Colon (tissue), 2 donors: Measurements from ENCODE around the gene LSP1.

Experiments
- FAIRE-seq: peaks from 2 replicates; lab custom pipeline; 2012; peaks lifted over from hg19 to GRCh38; lab: Jason Lieb, UNC
- donor health status: control.
- donor health status: control.

LSP1 gene

DNA sequence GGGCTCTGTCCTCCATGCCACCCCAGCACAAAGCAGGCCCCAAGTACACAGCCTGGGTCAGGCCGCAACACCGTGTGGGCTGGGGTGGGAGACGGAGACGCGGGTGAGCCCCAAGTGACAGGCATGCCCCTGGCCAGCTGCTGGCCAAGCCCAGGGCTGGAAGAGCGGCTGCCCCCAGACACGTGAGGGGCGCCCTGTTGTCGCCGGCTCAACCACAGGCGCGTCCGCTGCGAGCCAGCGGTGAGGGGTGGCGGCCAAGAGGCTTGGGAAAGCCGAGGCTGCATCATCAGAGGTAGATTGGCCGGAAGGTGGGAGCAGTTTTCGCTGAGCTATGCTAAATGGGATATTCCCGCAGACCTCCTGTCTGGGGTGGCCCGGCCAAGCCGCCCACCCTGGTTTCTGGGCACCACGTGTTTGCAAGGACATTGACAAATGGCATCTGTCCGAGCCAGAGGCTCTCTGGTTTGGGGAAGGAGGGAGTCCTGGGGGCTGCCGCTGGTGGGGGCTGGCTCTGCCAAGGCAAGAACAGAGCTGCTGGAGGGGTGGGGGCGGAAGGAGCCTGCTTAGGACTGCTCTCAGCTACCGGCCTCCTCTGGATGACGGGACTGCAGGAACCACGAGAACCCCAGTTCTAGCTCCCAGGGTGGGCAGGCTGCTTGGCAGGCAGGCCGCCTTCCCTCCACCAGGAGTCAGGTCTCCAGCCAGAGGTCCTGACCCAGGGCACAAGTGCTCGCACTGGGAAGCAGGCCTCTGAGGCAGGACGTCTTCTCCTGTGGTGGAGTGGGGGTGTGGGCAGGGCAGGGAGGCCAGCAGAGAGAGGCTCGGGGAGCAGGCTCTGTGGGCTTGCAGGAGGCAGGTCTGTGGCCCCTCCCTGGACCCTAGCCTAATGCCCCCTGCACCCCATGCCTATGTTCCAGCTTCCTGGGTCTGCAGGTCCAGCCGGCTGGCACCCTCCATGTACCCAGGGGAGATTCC, 38.3 kb downstream of the LSP1 start:
- no peak for FAIRE-seq

DNA sequence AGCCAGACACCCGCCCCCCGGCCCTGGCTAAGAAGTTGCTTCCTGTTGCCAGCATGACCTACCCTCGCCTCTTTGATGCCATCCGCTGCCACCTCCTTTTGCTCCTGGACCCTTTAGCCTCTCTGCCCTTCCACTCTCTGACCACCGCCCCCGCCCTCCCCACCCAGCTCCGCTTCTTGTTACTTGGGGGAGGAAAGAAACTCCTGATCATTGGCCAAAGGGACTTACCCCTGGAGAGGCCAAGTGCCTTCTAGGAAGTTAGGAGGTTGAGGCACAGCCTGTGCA, 38.9 kb downstream of the LSP1 start, which contains the start of gene PRR33:
PRR33 (minus strand) TSS at position 65 of the 285 bp plus-strand sequence. CDS start 1,311 bp downstream, outside the sequence.
- no peak for FAIRE-seq

DNA sequence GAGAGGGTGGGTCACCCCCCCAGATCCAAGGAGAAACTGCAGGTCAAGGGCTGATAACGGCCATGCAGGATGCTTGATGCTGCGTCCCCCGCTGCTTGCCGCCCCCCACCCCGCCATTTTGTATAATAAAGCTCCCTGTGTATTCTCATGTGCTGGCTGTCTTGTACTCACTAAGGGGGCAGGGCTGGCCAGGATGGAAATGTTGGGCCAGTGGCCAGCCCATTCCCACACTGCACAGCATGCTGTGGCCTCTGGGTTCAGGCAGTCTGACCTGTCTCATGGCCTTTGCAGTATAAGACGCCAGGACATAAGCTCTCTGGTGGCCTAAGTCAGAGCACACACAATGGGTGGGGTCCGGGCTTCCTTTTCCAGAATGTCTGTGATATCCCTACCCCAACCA, 39.2 kb downstream of the LSP1 start:
- FAIRE-seq, result no peak

DNA sequence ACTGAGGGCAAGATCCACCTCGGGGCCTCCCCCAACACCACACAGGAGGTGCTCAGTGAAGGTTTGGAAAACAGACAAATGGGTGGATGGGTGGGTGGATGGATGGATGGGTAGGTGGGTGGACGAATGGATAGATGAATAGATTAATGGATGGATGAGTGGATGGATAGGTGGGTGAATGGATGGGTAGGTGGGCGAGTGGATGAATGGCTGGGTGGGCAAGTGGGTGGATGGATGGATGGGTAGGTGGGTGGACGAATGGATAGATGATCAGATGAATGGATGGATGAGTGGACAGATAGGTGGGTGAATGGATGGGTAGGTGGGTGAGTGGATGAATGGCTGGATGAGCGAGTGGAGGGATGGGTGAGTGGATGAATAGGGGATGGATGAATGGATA, 39.7 kb downstream of the LSP1 start:
- no peak for FAIRE-seq

DNA sequence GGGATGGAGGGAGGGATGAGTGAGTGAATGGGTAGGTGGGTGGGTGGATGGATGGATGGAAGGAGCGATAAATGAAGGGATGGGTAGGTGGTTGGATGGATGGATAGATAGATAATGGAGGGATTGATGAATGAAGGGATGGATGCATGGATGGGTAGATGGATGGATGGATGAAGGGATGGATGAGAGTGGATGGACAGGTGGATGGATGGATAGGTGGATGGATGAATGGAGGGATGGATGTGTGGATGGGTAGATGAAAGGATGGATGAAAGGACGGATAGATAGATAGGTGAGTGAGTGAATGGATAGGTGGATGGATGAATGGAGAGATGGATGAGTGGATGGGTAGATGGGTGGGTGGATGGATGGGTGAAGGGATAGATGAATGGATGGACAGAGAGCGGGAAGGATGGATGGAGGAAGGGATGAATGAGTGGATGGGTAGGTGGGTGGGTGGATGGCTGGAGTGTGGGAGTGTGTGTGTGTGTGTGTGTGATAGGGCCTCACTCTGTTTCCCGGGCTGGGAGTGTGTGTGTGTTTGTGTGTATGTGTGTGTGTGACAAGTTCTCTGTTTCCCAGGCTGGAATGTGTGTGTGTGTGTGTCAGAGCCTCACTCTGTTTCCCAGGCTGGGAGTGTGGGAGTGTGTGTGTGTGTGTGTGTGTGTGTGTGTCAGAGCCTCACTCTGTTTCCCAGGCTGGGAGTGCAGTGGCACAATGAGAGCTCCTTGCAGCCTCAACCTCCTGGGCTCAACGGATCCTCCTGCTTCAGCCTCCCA, 40.9 kb downstream of the LSP1 start:
- FAIRE-seq, result no peak

DNA sequence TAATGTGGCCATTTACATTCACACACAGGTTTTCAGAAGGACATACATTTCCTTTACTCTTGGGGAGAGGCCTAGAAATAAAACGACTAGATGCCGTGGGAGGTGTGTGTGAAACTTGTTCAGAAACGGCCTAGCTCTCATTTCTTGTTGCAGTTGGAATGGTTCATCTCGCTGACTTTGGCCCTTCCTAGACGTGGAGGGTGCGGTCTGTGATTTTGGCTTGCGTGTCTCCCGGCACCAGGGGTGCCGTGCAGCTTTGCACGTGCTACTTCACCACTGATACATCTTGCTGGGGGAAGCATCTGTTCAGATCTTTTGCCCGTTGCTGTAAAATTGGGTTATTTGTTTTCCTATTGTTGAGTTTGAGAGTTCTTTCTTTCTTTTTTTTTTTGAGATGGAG, 41.9 kb downstream of the LSP1 start:
- FAIRE-seq, result no peak

DNA sequence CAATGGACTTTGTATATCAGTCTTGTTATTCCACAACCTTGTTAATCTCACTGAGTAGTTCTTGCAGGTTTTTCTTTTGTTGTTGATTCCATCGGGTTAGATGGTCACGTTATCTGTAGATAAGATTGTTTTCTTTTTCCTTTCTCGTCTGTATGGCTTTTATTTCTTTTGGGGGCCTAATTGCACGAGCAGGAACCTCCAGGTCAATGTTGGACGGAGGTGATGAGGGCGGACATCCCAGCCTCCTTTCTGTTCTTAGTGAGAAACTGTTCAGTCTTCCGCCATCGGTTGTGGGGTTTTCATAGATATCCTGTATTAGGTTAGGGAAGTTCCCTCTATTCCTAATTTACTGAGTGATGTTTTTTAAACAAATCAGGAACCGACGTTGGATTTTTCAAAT, 43.6 kb downstream of the LSP1 start:
- FAIRE-seq, result no peak

DNA sequence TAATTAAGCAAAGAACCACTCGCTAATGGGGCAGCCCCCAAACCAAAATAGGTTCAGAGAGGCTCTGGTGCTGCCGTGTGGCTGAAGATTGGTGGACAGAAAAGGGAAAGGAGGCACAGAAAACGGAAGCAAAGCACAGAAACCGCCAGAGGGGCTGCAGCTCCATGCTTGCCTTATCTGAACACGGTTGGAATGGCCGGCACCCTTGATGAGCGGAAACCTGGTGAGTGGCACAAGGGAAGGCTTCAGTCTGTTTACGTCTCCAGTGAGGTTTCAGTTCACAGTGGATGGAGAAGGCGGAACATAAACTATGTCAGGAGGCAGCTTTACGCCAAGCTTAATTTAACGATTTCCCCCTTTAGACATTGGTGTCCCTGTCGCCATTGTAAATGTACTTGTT, 44.0 kb downstream of the LSP1 start:
- no peak for FAIRE-seq

DNA sequence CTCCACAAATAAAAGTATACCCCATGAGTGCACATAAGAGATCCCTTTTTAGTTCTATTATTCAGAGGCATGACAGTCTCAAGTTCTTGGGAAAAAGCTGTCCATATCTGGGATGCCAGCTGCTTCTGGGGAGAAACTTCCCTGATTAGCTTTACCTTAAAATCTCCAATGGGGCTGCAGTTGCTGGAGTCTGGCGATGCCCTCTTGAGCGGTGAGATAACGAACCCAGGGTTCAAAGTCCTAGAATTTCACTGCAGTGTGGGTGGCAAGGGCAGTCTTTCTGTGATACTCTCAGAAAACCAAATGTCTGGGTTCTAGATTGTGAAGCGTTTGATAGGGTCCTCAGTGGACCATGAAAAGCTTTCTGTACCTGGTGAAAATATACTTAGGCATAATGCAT, 46.2 kb downstream of the LSP1 start:
- FAIRE-seq, result no peak

DNA sequence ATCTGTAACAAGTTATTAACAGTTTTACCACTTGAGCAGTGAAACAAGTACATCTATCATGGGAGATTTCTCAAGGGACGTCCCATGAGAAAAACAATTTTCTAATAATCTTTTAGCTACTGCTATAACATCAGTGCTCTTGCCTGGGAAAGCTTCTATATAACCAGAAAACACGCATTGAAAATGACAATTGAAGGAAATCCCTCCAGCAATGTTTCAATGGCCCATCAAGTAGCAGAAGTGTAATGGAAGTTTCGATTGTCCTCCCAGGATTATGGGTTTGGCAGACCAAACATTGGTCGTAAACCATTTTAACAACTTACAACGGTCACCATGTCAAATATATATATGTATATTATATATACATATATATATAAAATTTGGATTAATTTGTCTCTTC, 46.8 kb downstream of the LSP1 start:
- FAIRE-seq, result no peak

DNA sequence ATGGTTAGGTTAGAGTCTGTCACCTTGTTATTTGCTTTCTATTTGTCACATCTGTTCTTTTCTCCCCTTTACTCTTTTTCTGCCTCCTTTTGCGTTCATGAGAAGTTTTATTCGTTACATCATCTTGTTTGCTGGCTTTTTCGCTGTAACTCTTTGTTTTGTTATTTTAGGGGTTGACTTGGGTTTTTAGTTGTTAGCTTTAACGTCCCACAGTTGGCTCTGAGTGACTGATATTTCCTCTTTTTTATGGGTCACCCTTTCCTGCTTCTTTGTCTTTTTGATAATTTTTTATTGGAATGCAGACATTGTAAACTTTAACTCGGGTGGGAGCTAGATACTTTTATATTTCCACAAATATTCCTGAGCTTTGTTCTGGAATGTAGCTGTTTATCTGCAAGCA, 53.3 kb downstream of the LSP1 start:
- no peak for FAIRE-seq

DNA sequence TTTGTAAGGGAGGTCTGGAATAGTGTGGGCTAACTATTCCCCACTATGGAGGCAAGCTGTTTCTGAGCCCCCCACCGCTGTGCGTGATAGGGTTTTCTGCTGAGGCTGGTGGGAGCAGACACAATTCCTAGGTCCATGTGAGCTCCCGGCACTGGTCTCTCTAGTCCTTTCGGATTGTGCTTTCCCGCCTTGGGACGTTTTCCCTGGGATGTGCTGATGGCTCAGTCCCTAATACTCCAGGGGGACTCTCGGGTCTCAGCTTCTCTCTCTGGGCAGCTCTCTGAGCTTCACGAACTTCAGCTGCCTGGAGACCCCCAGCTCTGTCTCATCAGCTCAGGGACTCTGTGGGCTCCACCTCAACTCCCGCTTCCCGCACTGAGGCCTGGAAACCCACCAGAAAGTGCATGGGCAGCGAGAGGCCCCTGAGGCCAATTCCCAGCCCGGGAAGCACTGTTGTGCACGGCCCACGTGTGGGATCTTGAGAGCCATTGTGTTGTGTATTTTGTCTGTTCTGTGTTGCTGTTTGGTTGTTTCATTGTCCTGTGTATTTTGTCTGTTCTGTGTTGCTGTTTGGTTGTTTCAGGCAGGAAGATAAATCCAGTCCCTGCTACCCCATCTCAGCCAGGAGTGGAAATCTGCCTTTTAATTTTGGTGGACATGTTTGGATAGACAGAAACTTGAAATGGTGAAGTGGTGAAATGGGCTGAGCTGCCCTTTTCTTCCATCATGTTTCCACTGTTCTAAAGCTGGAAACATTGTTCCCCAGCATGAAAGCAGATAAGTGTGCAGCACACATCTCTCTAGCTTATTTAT, 53.9 kb downstream of the LSP1 start:
- FAIRE-seq, result no peak

DNA sequence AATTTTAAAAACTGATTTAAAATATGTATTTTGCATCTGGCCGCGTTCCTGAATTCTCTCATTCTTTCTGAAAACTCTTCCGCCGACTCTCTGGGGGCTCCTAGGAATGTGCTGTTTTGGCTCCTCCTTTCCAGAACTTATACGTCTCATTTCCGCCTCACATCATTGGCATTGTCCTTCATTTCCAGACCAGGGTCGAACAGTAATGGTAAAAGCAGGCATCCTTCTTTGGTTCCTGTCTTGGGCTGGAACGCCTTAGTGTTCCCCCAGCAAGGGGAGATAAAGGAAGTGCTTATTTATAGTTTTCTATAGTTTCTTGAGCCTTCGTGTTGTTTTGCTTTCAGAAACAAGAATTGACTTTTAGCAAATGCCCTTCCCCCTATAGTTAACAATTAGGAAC, 55.7 kb downstream of the LSP1 start:
- FAIRE-seq, result no peak

DNA sequence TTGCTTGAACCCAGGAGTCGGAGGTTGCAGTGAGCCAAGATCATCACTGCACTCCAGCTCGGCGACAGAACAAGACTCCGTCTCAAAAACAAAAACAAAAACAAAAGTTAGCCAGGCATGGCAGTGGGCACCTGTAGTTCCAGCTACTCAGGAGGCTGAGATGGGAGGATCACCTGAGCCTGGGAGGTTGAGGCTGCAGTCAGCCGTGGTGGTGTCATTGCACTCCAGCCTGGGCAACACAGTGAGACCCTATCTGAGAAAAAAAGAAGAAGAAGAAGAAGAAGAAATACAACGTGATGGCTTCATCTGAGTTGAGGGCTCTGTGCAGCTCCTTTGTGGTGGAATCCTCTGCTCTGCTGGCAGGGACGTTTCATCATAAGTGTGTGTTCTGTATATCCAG, 56.6 kb downstream of the LSP1 start:
- FAIRE-seq, result no peak

DNA sequence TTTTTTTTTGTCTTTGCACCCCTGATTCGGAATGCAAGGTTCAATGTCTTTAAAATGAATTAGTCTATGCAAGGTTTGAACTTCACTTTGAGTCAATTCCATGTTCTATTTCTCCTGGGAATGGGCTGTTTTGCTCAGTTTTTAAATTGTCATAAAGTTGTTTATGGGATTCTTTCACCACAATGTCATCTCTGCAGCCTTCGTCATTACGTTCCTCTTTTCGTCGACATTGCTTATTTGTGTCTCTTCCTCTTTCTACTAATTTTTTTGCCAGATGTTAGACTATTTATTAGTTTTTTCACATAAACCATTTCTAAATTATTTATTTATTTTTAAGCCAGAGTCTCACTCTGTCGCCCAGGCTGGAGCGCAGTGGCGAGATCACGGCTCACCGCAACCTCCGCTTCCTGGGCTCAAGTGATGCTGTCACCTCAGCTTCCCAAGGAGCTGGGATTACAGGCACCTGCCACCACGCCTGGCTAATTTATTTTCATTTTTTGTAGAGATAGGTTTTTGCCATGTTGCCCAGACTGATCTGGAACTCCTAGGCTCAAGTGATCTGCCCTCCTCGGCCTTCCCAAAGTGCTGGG, 59.5 kb downstream of the LSP1 start:
- no peak for FAIRE-seq

DNA sequence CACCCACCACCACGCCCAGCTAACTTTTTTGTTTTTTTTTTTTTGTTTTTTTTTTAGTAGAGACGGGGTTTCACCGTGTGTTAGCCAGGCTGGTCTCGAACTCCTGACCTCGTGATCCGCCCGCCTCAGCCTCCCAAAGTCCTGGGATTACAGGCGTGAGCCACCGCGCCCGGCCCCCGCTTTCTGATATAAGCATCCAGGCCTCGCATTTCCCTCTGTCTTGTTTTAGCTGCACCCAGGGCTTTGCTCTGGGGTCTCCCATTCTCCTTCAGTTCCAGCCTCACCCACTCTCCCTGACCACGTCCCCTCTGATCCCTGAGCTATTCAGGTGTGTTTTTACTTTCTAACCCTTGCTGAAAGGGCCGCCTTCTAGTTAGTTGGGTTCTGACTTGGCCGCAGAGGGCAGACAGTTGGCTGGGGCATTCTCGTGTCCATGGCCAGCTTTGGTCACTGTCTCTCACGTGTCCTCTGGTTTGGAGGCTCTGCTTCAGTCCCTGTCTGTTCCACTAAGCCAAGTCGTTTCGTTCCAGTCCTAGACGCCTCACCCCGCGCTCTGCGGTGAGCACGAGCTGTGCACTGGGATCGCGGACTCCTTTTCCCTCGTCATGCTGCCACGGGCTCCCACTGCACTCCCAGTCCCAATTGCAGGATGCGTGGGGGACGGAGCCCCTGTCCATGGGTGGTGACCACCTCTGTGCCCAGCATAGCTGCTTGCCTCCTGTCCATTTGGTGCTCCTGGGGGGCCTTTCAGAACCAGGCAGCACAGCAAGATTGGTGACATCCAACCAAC, 60.6 kb downstream of the LSP1 start:
- FAIRE-seq, result no peak

DNA sequence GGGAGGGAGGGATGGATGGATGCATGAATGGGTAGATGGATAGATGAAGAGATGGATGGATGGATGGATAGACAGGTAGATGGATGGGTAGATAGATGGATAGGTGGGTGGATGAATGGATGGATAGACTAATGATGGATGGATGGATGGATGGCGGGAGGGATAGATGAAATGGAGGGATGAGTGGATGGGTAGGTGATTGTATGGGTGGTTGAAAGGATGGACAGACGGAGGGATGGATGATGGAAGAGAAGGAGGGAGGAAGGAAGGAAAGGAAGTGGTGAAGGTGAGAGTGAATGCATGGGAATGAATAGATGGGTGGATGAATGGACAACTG, 62.9 kb downstream of the LSP1 start:
- no peak for FAIRE-seq

DNA sequence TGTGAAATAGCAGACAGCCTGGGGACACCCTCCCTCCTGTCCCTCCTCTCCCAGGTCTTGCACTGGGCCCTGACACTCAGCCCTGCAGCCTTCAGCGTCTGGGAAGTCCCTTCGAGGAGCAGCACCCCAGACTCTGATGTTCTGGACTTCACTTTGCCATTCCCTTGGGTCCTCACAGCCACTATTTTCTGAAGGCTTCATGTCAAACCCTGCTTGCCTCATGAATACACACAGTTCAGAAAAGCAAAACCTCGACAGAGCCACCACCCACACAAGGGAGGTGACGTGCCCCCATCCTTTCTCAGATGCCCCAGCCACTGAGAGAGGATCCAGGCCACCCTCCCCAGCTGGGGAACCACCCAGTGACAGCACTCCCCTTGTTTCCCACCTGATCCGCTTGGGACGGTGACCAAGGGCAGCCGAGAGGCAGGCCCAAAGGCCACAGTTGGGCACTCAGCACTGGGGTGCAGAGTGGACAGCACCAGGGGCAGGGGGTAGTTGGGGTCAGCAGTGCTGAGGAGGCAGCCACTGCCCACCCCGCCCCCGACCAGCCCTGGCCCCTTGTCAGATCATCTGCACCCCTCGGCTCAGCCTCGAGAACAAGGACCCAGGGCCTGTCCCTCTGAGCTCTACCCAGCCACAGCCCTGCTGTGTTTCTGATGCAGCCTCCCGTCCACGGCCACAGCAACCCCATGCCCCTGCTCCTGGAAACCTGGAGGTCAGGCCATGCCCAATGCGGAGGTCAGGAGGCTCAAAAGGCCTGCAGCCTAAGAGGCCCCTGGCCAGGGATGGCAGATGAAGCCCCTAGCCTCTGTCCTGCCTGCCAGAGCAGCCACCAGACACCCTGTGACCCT, 63.5 kb downstream of the LSP1 start:
- FAIRE-seq, result no peak

DNA sequence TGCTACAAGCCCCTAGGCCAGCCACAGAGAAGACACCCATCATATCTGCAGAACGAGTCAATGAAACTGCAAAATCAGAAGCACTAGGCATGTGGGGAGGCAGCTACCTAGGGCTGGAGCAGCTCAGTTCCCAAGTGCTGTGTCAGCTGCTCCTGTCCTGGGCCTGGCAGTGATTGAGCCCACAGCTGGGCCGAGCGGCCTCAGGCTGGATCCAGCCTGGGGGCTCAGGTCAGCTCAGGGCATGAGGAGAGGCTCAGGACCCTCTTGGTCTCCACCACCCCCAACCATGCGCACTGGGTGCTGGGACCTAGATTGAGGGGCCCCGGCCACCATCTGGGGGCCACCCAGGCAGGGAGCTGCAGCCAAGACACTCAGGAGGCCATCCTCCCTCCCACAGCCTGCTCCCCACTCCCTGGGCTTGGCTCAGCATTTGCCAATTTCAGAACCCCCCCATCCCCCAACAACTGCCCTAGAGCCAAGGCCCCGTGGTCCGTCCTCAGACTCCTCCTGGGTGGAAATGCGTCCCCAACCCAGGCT, 64.2 kb downstream of the LSP1 start:
- FAIRE-seq, result no peak
